GM12875 (cell line): ENCODE measurements around the gene IRX4.
"Not testable (repeated sequence)": the region's sequence is repeated elsewhere in the genome, so short reads cannot be mapped to it uniquely, and the experiment has no call there.

Experiments used
- H3K4me3 ChIP-seq: one replicate; pipeline ENCODE4 v1.5.1; 2011; ENCODE audit warnings: low read depth, low read length, control low read depth
- CTCF ChIP-seq: IDR thresholded peaks from 2 replicates; pipeline ENCODE4 v1.5.1; 2011; ENCODE audit warnings: low read depth, mild to moderate bottlenecking, control low read depth, inconsistent platforms, low read length, moderate library complexity, borderline replicate concordance; ENCODE audit not compliant: insufficient read depth

IRX4 gene

GRCh38 chr5:1846583-1846982 lies 36.1 kb downstream of the IRX4 start:
- no peak overlapping the region for H3K4me3 ChIP-seq
- TF ChIP-seq CTCF, result no peak

- H3K4me3 ChIP-seq, result no peak overlapping the region
- no peak for TF ChIP-seq CTCF
Measured at GRCh38 chr5:1845696-1846095, 37.0 kb downstream of the IRX4 start.

GRCh38 chr5:1844708-1845436 lies 37.9 kb downstream of the IRX4 start:
- H3K4me3 ChIP-seq, result no peak overlapping the region
- TF ChIP-seq CTCF, result no peak

GRCh38 chr5:1843761-1844160 lies 39.0 kb downstream of the IRX4 start:
- not testable (repeated sequence) for H3K4me3 ChIP-seq

GRCh38 chr5:1842004-1842819 lies 40.5 kb downstream of the IRX4 start:
- no peak for TF ChIP-seq CTCF
- no peak overlapping the region for H3K4me3 ChIP-seq

- TF ChIP-seq CTCF, result no peak
Measured at GRCh38 chr5:1840741-1841521, 41.8 kb downstream of the IRX4 start.

GRCh38 chr5:1840071-1840547 lies 42.6 kb downstream of the IRX4 start:
- no peak overlapping the region for H3K4me3 ChIP-seq
- TF ChIP-seq CTCF, result no peak

More at GRCh38 chr5:1840741-1841521, 41.8 kb downstream of the IRX4 start:
- no peak overlapping the region for H3K4me3 ChIP-seq
